H9 (cell line): ENCODE data around the gene TMEM135. TPM values are rescaled to one million over a fixed set of nuclear protein-coding genes. Genes with fewer than 3 reads are reported as not detected.

ENCODE experiments used
- DNase-seq: peaks from one replicate; pipeline ENCODE4 v3.0.0-alpha.2; 2017
- H2AFZ ChIP-seq: one replicate; pipeline ENCODE4 v1.6.1; 2013; ENCODE audit warnings: mild to moderate bottlenecking, low read length, control low read depth, moderate library complexity
- H2AK5ac ChIP-seq: 2 replicates; pipeline ENCODE4 v1.6.1; 2013; ENCODE audit warnings: low read length, control low read depth, mixed read lengths; ENCODE audit not compliant: insufficient read length
- H2BK120ac ChIP-seq: one replicate; pipeline ENCODE4 v1.6.1; 2013; ENCODE audit warnings: low read depth, mild to moderate bottlenecking, low read length, control low read depth, inconsistent platforms; ENCODE audit not compliant: poor library complexity, severe bottlenecking
- H2BK12ac ChIP-seq: 2 replicates; pipeline ENCODE4 v1.6.1; 2013; ENCODE audit warnings: low read length, control low read depth, mixed read lengths, low read depth; ENCODE audit not compliant: insufficient read length
- H2BK15ac ChIP-seq: 2 replicates; pipeline ENCODE4 v1.6.1; 2013; ENCODE audit warnings: low read depth, low read length, control low read depth
- H2BK20ac ChIP-seq: one replicate; pipeline ENCODE4 v1.6.1; 2013; ENCODE audit warnings: low read depth, mild to moderate bottlenecking, low read length, control low read depth, inconsistent platforms; ENCODE audit not compliant: poor library complexity, severe bottlenecking
- H2BK5ac ChIP-seq: 2 replicates; pipeline ENCODE4 v1.6.1; 2013; ENCODE audit warnings: low read length, control low read depth, mixed read lengths; ENCODE audit not compliant: insufficient read length
- H3K14ac ChIP-seq: 2 replicates; pipeline ENCODE4 v1.6.1; 2013; ENCODE audit warnings: low read length, control low read depth; ENCODE audit not compliant: insufficient read depth
- H3K18ac ChIP-seq: 2 replicates; pipeline ENCODE4 v1.6.1; 2013; ENCODE audit warnings: low read depth, mild to moderate bottlenecking, mixed read lengths, low read length, control low read depth; ENCODE audit not compliant: insufficient read length
- H3K23ac ChIP-seq: 2 replicates; pipeline ENCODE4 v1.6.1; 2013; ENCODE audit warnings: low read length, control low read depth, mixed read lengths, low read depth; ENCODE audit not compliant: insufficient read length
- H3K23me2 ChIP-seq: 2 replicates; pipeline ENCODE4 v1.6.1; 2013; ENCODE audit warnings: low read depth, mild to moderate bottlenecking, mixed read lengths, low read length, control low read depth; ENCODE audit not compliant: insufficient read length, poor library complexity, severe bottlenecking
- H3K27ac ChIP-seq: 2 replicates; pipeline ENCODE4 v1.5.1; 2013; ENCODE audit warnings: low read length, control low read depth, mixed read lengths, low read depth; ENCODE audit not compliant: insufficient read length
- H3K27me3 ChIP-seq: 2 replicates; pipeline ENCODE4 v1.6.1; 2013; ENCODE audit warnings: low read length, control low read depth, inconsistent platforms; ENCODE audit not compliant: insufficient read depth
- H3K4ac ChIP-seq: 2 replicates; pipeline ENCODE4 v1.6.1; 2013; ENCODE audit warnings: low read depth, mild to moderate bottlenecking, control low read depth, inconsistent platforms, low read length, moderate library complexity
- H3K4me1 ChIP-seq: 2 replicates; pipeline ENCODE4 v1.6.1; 2013; ENCODE audit warnings: low read length, control low read depth, inconsistent platforms; ENCODE audit not compliant: insufficient read depth
- H3K4me2 ChIP-seq: 2 replicates; pipeline ENCODE4 v1.6.1; 2013; ENCODE audit warnings: low read length, control low read depth, mixed read lengths; ENCODE audit not compliant: insufficient read length, insufficient read depth
- H3K56ac ChIP-seq: 2 replicates; pipeline ENCODE4 v1.6.1; 2013; ENCODE audit warnings: low read depth, mild to moderate bottlenecking, mixed read lengths, low read length, control low read depth; ENCODE audit not compliant: insufficient read length
- H3K79me1 ChIP-seq: 2 replicates; pipeline ENCODE4 v1.6.1; 2013; ENCODE audit warnings: low read depth, mild to moderate bottlenecking, moderate library complexity, low read length, control low read depth, inconsistent platforms; ENCODE audit not compliant: insufficient read depth, poor library complexity, severe bottlenecking
- H3K79me2 ChIP-seq: 2 replicates; pipeline ENCODE4 v1.6.1; 2013; ENCODE audit warnings: low read length, control low read depth, inconsistent platforms; ENCODE audit not compliant: insufficient read depth
- H3K9ac ChIP-seq: 2 replicates; pipeline ENCODE4 v1.6.1; 2013; ENCODE audit warnings: low read length, control low read depth, mixed read lengths; ENCODE audit not compliant: insufficient read length; ENCODE audit errors: extremely low read depth
- H3K9me3 ChIP-seq: one replicate; pipeline ENCODE4 v1.6.1; 2013; ENCODE audit warnings: low read depth, low read length, inconsistent platforms; ENCODE audit not compliant: control insufficient read depth
- H3T11ph ChIP-seq: one replicate; pipeline ENCODE4 v1.6.1; 2013; ENCODE audit warnings: mild to moderate bottlenecking, low read length, control low read depth, inconsistent platforms
- H4K20me1 ChIP-seq: one replicate; pipeline ENCODE4 v1.6.1; 2013; ENCODE audit not compliant: control insufficient read depth, insufficient read length, insufficient read depth
- H4K5ac ChIP-seq: 2 replicates; pipeline ENCODE4 v1.6.1; 2013; ENCODE audit warnings: low read depth, mild to moderate bottlenecking, mixed read lengths, low read length, control low read depth; ENCODE audit not compliant: insufficient read length
- H4K8ac ChIP-seq: replicated peaks from 2 replicates; pipeline ENCODE4 v1.6.1; 2013; ENCODE audit warnings: low read length, control low read depth, mixed read lengths, low read depth; ENCODE audit not compliant: insufficient read length
- H4K91ac ChIP-seq: 2 replicates; pipeline ENCODE4 v1.6.1; 2013; ENCODE audit warnings: low read depth, mild to moderate bottlenecking, moderate library complexity, mixed read lengths, low read length, control low read depth; ENCODE audit not compliant: insufficient read length
- H3K27ac Mint-ChIP-seq, 3 experiments: 2 replicates in 2 of 3; 3 replicates in 1 of 3; pipeline ENCODE4 v1.8.0; 2020 to 2021; ENCODE audit warnings: mixed read lengths in 3 of 3, mild to moderate bottlenecking in 1 of 3, moderate library complexity in 1 of 3
- H3K27me3 Mint-ChIP-seq: 2 replicates; pipeline ENCODE4 v1.8.0; 2021; ENCODE audit warnings: low read depth, mild to moderate bottlenecking, moderate library complexity, mixed read lengths
- H3K36me3 Mint-ChIP-seq, 3 experiments: 2 replicates in 2 of 3; 3 replicates in 1 of 3; pipeline ENCODE4 v1.8.0; 2020 to 2021; ENCODE audit warnings: low read depth in 3 of 3, mixed read lengths in 3 of 3; ENCODE audit not compliant: insufficient read depth in 1 of 3
- H3K4me1 Mint-ChIP-seq, 2 experiments: 2 replicates each; pipeline ENCODE4 v1.8.0; 2020; ENCODE audit warnings: mixed read lengths in 2 of 2
- H3K4me3 Mint-ChIP-seq, 2 experiments: 2 replicates in 1 of 2; 3 replicates in 1 of 2; pipeline ENCODE4 v1.8.0; 2020 to 2021; ENCODE audit warnings: mild to moderate bottlenecking in 2 of 2, mixed read lengths in 2 of 2, moderate library complexity in 1 of 2
- H3K9me3 Mint-ChIP-seq, 2 experiments: 2 replicates in 1 of 2; 3 replicates in 1 of 2; pipeline ENCODE4 v1.8.0; 2020; ENCODE audit warnings: mild to moderate bottlenecking in 2 of 2, mixed read lengths in 2 of 2, moderate library complexity in 1 of 2
- CTCF ChIP-seq: fragments of 200-600 bp; sonication (generic); conservative IDR thresholded peaks from 3 replicates; pipeline ENCODE4 v1.8.0; 2021; ENCODE audit warnings: antibody characterized with exemption, mild to moderate bottlenecking
- WGBS: extraction: QIAGEN DNeasy Blood & Tissue Kit; methylation state at CpG from one replicate; pipeline ENCODE4 v1.1.7; 2013; ENCODE audit warnings: missing lambda C conversion rate, low lambda C conversion rate, mixed read lengths; ENCODE audit not compliant: insufficient read length; ENCODE audit errors: extremely low coverage; 5-methylcytosine and 5-hydroxymethylcytosine counted together
- total RNA-seq: library from RNA; stranded (reverse); gene quantifications from 2 replicates; pipeline ENCODE4 v1.2.1, GENCODE V29; 2021

TMEM135 gene
- total RNA-seq, 1 experiment from 2014 or later: 25.2 TPM

- Histone ChIP-seq H3K79me2 (no peaks in the 10 kb centered on the region), H3K23me2 (no peaks in the 10 kb centered on the region), H2BK20ac (no peak overlapping the region), H3K79me1 (no peaks in the 10 kb centered on the region), H3K4ac (no peak overlapping the region), H3K4me1 (no peaks in the 10 kb centered on the region), H3K27me3 (no peaks in the 10 kb centered on the region), H3K14ac (no peak overlapping the region), H3K18ac (no peak overlapping the region), H3K4me2 (no peak overlapping the region), H4K20me1 (no peaks in the 10 kb centered on the region), H2BK120ac (no peak overlapping the region), H2AFZ (no peak overlapping the region), H2BK5ac (no peak overlapping the region), H4K5ac (no peak overlapping the region), H4K8ac (no peak overlapping the region), H3K56ac (no peak overlapping the region), H3T11ph (no peak overlapping the region), H3K27ac (no peak overlapping the region), H3K23ac (no peak overlapping the region), H2BK12ac (no peak overlapping the region), H3K9me3 (peaks cover 7% of the 10 kb centered on the region), H4K91ac (no peak overlapping the region), H3K9ac (no peak overlapping the region), H2BK15ac (no peak overlapping the region), H2AK5ac (no peak overlapping the region)
- no peak for DNase-seq
- peaks cover 10 to 12% of the 10 kb centered on the region in 2 experiments; a peak in 4 of 5 replicates for H3K9me3 Mint-ChIP-seq
- H3K36me3 Mint-ChIP-seq: peaks cover 6 to 16% (median 10%) of the 10 kb centered on the region in 3 experiments; a peak in 6 of 7 replicates
- no peak overlapping the region for H3K27ac Mint-ChIP-seq
- no peak overlapping the region for H3K4me3 Mint-ChIP-seq
- no CpG with 5 or more reads among the region's 2 CpGs for WGBS
- H3K27me3 Mint-ChIP-seq: no peaks in the 10 kb centered on the region
- peaks cover 0 to 4% of the 10 kb centered on the region in 2 experiments for H3K4me1 Mint-ChIP-seq
- TF ChIP-seq CTCF: no peak
Observed at GRCh38 chr11:87180742-87181141, 143.0 kb downstream of the TMEM135 start.
